ENCODE data around the gene SLC38A9.
A peak's percentile ranks its signal among the peaks of the same experiment; 100 is the strongest.

The SLC38A9 gene

DNA sequence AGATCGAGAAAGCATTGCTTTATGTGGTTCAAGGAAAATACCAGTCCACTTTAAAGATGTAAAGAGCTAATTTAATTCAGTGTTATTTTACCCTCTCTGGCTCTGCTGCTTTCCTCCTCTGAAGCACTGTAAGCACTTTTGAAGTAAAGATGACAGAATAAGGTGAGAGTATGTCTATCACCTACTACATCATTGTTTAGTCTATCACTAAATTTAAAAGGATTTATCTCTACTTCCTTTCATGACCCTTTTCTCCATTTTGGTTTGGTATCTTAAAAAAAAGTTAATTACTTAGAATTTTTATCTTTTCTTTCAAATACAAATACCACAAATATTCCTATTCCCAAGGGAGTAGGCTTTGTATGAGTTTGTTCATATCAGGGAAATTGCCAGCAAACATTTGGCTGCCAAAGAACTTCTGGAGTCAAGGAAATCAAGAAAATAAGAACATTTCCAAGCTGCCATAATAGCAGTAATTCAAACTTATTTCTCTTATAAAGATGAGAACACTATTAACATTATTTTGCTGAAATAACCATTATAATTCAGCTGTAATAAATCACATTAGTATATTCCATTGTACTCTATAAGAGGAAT is 77.8 kb downstream of the SLC38A9 start:
- H3K27ac ChIP-seq = no peak overlapping the region
- no peaks in the 10 kb centered on the region for H3K36me3 ChIP-seq (ENCODE audit: insufficient read depth, low read length)
- H3K9ac ChIP-seq (ENCODE audit: insufficient read length) = no peak overlapping the region
- TF ChIP-seq EZH2 (IDR thresholded peaks at IDR 0.05) = no peak
- TF ChIP-seq POLR2AphosphoS5 (IDR thresholded peaks at IDR 0.05; ENCODE audit: borderline replicate concordance, low read depth, low read length) = no peak
- TF ChIP-seq FOXP2 (optimal IDR thresholded peaks at IDR 0.05; ENCODE audit: control extremely low read depth, extremely low read length, insufficient read depth) = no peak
- H3K9me3 ChIP-seq (ENCODE audit: low read depth, low read length) = no peaks in the 10 kb centered on the region
- DNase-seq (ENCODE audit: low read depth, low spot score) = no peak
- no peak overlapping the region for H3K4me3 ChIP-seq

DNA sequence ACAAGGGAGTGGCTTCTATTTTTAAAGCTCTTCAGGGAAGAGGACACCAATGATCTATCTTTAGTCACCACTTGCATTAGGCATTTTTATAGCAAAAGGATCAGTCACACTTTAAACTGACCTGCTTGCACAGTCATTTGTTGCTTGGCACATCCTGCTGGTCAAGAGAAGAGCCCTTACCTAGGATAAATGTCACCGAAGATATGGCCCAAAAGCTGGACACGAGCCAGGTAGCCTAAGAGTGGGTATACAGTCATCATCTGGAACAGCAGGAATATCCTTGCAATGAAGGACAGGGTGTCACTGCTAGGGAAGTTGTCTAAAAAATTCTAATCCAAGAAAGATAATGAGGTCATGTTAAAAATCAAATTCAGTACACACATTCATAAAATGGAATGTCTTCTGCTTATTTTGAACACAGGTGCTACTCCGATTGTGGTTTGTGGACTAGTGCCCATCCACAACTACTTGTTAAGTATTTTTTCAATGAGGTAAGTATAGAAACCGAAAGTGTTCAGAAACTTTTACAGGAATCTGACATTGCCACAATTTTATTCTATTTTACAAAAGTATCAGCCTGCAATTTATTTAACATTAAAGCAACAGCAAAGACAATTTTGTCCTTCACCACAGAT is 78.4 kb downstream of the SLC38A9 start:
- H3K27ac ChIP-seq = no peak overlapping the region
- no peak overlapping the region for H3K9ac ChIP-seq (ENCODE audit: insufficient read length)
- no peak overlapping the region for H3K4me3 ChIP-seq
- no peak for DNase-seq (ENCODE audit: low read depth, low spot score)
- no peaks in the 10 kb centered on the region for H3K36me3 ChIP-seq (ENCODE audit: insufficient read depth, low read length)
- no peaks in the 10 kb centered on the region for H3K9me3 ChIP-seq (ENCODE audit: low read depth, low read length)
- TF ChIP-seq POLR2AphosphoS5 (IDR thresholded peaks at IDR 0.05; ENCODE audit: borderline replicate concordance, low read depth, low read length) (no peak), EZH2 (IDR thresholded peaks at IDR 0.05) (no peak), FOXP2 (optimal IDR thresholded peaks at IDR 0.05; ENCODE audit: control extremely low read depth, extremely low read length, insufficient read depth) (no peak)

DNA sequence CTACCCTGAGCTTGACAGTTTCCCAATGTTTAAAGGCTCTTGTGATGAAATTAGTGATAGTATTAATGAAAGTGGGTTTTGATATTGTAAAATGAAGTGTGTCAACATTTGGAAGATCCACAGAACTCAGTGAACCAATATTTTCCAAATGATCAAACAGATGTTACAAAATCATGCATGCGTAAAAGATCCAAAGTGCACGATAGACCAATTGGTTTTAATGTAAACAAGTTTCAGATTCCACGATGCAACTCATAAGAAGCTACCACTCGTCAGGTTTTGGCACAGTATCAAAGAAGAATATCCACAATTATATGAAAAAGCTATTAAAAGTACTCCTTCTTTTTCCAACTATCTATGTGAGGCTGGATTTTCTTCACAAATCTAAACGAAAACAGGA is 82.3 kb downstream of the SLC38A9 start:
- TF ChIP-seq FOXP2 (optimal IDR thresholded peaks at IDR 0.05; ENCODE audit: control extremely low read depth, extremely low read length, insufficient read depth) (no peak), POLR2AphosphoS5 (IDR thresholded peaks at IDR 0.05; ENCODE audit: borderline replicate concordance, low read depth, low read length) (no peak), EZH2 (IDR thresholded peaks at IDR 0.05) (no peak)
- Histone ChIP-seq H3K36me3 (ENCODE audit: insufficient read depth, low read length) (no peaks in the 10 kb centered on the region), H3K27ac (no peak overlapping the region), H3K4me3 (no peak overlapping the region), H3K9ac (ENCODE audit: insufficient read length) (no peak overlapping the region), H3K9me3 (ENCODE audit: low read depth, low read length) (no peaks in the 10 kb centered on the region)
- DNase-seq (ENCODE audit: low read depth, low spot score) = no peak

DNA sequence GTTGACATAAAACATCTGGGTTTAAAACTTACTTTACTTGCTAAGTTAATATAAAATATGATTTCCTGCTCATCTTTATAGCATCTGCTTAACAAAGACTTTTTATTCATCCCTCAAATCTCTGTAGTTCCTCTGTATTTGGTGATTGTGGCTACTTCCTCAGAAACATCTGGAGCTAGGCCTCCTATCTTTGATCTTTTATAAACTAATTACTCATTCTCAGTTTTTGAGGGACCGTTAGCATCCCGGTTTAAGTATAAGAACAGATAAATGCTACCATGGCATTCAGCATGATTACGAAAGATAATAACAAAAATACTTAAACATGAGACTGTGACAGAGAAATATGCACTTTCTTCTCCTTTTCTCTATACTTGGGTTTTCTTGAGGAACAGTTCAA is 85.3 kb downstream of the SLC38A9 start:
- peak overlapping the region; percentile 44 for H3K27ac ChIP-seq
- peak overlapping the region; percentile 43; the same call in 1 of the 2 replicates for H3K4me3 ChIP-seq
- no peaks in the 10 kb centered on the region for H3K36me3 ChIP-seq (ENCODE audit: insufficient read depth, low read length)
- TF ChIP-seq POLR2AphosphoS5 (IDR thresholded peaks at IDR 0.05; ENCODE audit: borderline replicate concordance, low read depth, low read length) (no peak), EZH2 (IDR thresholded peaks at IDR 0.05) (no peak), FOXP2 (optimal IDR thresholded peaks at IDR 0.05; ENCODE audit: control extremely low read depth, extremely low read length, insufficient read depth) (no peak)
- H3K9me3 ChIP-seq (ENCODE audit: low read depth, low read length) = no peaks in the 10 kb centered on the region
- peak; percentile 57 for DNase-seq (ENCODE audit: low read depth, low spot score)
- H3K9ac ChIP-seq (ENCODE audit: insufficient read length) = no peak overlapping the region

DNA sequence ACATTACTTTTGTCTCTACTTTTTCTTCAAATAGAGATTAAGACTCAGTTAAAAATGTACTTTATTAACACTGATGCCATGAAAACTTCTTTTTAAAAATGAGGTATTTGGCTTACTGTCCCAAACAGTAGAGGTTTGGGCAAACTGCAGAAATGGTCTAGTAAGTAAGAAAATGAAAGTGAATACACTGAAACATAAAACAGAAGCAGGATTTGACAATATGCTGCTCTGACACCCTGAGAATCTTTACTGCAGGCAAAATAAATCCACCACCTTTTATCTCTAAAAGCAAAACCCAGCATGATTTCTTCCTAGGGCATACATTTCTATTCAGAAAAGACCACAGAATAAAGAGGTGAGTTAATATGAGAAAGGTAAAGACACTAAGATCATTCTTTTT is 86.2 kb downstream of the SLC38A9 start:
- Histone ChIP-seq H3K27ac (peak overlapping the region; percentile 44), H3K9ac (ENCODE audit: insufficient read length) (no peak overlapping the region), H3K36me3 (ENCODE audit: insufficient read depth, low read length) (no peaks in the 10 kb centered on the region), H3K9me3 (ENCODE audit: low read depth, low read length) (no peaks in the 10 kb centered on the region), H3K4me3 (peak overlapping the region; percentile 43; the same call in 1 of the 2 replicates)
- no peak for TF ChIP-seq POLR2AphosphoS5 (IDR thresholded peaks at IDR 0.05; ENCODE audit: borderline replicate concordance, low read depth, low read length)
- no peak for TF ChIP-seq FOXP2 (optimal IDR thresholded peaks at IDR 0.05; ENCODE audit: control extremely low read depth, extremely low read length, insufficient read depth)
- TF ChIP-seq EZH2 (IDR thresholded peaks at IDR 0.05) = no peak
- no peak for DNase-seq (ENCODE audit: low read depth, low spot score)

DNA sequence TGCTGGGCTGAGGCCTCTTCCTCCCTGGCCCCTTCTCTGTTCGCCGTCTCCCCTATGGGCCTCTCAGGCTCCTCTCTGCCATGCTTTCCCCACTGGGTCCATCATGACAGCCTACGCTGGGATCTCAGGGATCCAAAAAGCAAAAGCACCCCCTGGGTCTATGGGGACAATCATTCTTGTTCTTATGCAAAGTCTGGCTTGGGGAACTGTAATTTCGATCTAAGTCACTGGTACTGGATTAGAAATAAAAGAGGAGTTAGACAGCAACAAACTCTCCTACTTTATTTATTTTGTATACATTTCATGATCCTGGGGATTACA is 86.6 kb downstream of the SLC38A9 start:
- no peaks in the 10 kb centered on the region for H3K36me3 ChIP-seq (ENCODE audit: insufficient read depth, low read length)
- no peak overlapping the region for H3K9ac ChIP-seq (ENCODE audit: insufficient read length)
- DNase-seq (ENCODE audit: low read depth, low spot score) = no peak
- no peak overlapping the region for H3K27ac ChIP-seq
- TF ChIP-seq FOXP2 (optimal IDR thresholded peaks at IDR 0.05; ENCODE audit: control extremely low read depth, extremely low read length, insufficient read depth) (no peak), POLR2AphosphoS5 (IDR thresholded peaks at IDR 0.05; ENCODE audit: borderline replicate concordance, low read depth, low read length) (no peak), EZH2 (IDR thresholded peaks at IDR 0.05) (no peak)
- H3K4me3 ChIP-seq = no peak overlapping the region
- no peaks in the 10 kb centered on the region for H3K9me3 ChIP-seq (ENCODE audit: low read depth, low read length)

DNA sequence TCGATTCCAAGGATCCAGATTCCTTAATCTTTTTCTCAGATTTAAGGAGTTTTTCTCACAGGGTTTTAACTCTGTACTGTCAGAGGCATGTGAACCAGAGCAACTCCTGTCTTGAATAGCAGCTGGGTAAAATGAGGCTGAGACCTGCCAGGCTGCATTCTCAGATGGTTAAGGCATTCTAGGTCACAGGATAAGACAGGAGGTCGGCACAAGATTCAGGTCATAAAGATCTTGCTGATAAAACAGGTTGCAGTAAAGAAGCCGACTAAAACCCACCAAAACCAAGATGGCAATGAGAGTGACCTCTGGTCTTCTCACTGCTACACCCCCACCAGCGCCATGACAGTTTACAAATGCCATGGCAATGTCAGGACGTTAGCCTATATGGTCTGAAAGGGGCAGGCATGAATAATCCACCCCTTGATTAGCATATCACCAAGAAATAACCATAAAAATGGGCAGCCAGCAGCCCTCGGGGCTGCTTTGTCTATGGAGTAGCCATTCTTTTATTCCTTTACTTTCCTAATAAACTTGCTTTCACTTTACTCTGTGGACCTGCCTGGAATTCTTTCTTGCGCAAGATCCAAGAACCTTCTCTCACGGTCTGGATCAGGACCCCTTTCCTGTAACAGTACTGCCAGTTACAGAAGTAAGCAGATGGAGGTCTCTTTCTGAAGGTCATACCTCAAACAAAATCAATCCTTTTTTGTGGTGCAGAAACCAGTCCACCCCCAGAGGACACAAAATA is 87.1 kb downstream of the SLC38A9 start:
- Histone ChIP-seq H3K4me3 (no peak overlapping the region), H3K36me3 (ENCODE audit: insufficient read depth, low read length) (no peaks in the 10 kb centered on the region), H3K9me3 (ENCODE audit: low read depth, low read length) (no peaks in the 10 kb centered on the region), H3K27ac (no peak overlapping the region), H3K9ac (ENCODE audit: insufficient read length) (no peak overlapping the region)
- TF ChIP-seq EZH2 (IDR thresholded peaks at IDR 0.05) (no peak), FOXP2 (optimal IDR thresholded peaks at IDR 0.05; ENCODE audit: control extremely low read depth, extremely low read length, insufficient read depth) (no peak), POLR2AphosphoS5 (IDR thresholded peaks at IDR 0.05; ENCODE audit: borderline replicate concordance, low read depth, low read length) (no peak)
- DNase-seq (ENCODE audit: low read depth, low spot score) = no peak

DNA sequence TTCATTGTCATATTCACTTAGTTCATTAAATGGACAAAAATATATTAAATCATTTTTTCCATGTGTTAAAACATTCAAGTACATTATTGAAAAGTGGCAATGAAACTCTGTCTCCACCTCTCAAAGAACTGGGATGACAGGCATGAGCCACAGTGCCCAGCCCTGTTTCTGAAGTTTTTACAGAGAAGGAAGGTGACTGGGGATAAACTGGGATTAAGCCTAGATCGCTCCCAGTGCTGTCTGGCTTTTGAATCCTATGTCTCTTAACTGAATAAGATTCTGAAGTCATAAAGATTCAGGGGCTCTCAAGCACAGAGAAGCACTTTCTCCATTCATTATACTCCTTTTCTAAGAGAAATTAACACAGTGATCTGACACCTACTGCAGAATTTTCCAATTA is 88.3 kb downstream of the SLC38A9 start:
- H3K4me3 ChIP-seq = no peak overlapping the region
- H3K9ac ChIP-seq (ENCODE audit: insufficient read length) = no peak overlapping the region
- no peak for TF ChIP-seq POLR2AphosphoS5 (IDR thresholded peaks at IDR 0.05; ENCODE audit: borderline replicate concordance, low read depth, low read length)
- TF ChIP-seq FOXP2 (optimal IDR thresholded peaks at IDR 0.05; ENCODE audit: control extremely low read depth, extremely low read length, insufficient read depth) = no peak
- no peak for TF ChIP-seq EZH2 (IDR thresholded peaks at IDR 0.05)
- no peak overlapping the region for H3K27ac ChIP-seq
- H3K36me3 ChIP-seq (ENCODE audit: insufficient read depth, low read length) = no peaks in the 10 kb centered on the region
- no peak for DNase-seq (ENCODE audit: low read depth, low spot score)
- H3K9me3 ChIP-seq (ENCODE audit: low read depth, low read length) = no peaks in the 10 kb centered on the region
